ENCODE results near the gene GNPDA2. TPM values are rescaled to one million over a fixed set of nuclear protein-coding genes. Genes with fewer than 3 reads are reported as not detected.

Gene GNPDA2
- total and polyA plus RNA-seq, 7 experiments from 2014 or later: 6.8 to 21.1 (median 14.7) TPM

GRCh38 chr4:44678094-44679041 is 48.0 kb downstream of the GNPDA2 start, which contains the start of gene GUF1:
Gene GUF1 (plus strand): TSS chr4:44678420. CDS start chr4:44678623, 203 bp downstream.
- Mint-ChIP-seq H3K4me1 (peaks cover 9 to 56% (median 42%) of the 10 kb centered on the region in 7 donors), H3K36me3 (peaks cover 0 to 8% (median 3%) of the 10 kb centered on the region in 5 donors), H3K9me3 (no peaks in the 10 kb centered on the region), H3K4me3 (peak within 1 kb of the TSS; percentile 84 to 99 (median 98)), H3K27me3 (peaks cover 0 to 2% (median 0%) of the 10 kb centered on the region in 5 donors), H3K27ac (peak within 1 kb of the TSS; percentile 98 to 100 (median 99))
- ATAC-seq (peak; percentile 96), DNase-seq (peak; percentile 81 to 93 (median 91))
- Histone ChIP-seq H3K4me1 (ENCODE audit: control insufficient read depth in 2 of 2, insufficient read depth in 2 of 2, low read length in 2 of 2) (peaks cover 8 to 15% of the 10 kb centered on the region in 2 donors), H3K9me3 (ENCODE audit: control insufficient read depth in 2 of 3, low read length in 3 of 3) (no peaks in the 10 kb centered on the region), H3K4me3 (ENCODE audit: low read length) (peak within 1 kb of the TSS; percentile 94), H3K27me3 (ENCODE audit: control insufficient read depth in 2 of 2, insufficient read depth in 2 of 2, low read length in 2 of 2) (no peaks in the 10 kb centered on the region), H3K27ac (ENCODE audit: low read depth, low read length) (peak within 1 kb of the TSS; percentile 98), H3K36me3 (ENCODE audit: control insufficient read depth in 2 of 3, insufficient read depth in 3 of 3, low read length in 3 of 3) (peaks cover 0 to 11% (median 7%) of the 10 kb centered on the region in 3 experiments)
- intact Hi-C loops (cut with micrococcal nuclease): loop anchor here (1.0 to 2.0 kb wide), 3 partner anchors 18 to 49 kb away; partner anchors contain the start of gene GNPDA2 (in 2 of the 2)
- ChIA-PET CTCF (no interaction called here), POLR2A (interaction anchor here (0.8 to 3.7 kb wide), 11 partner anchors 9 to 53 kb away, joined by 3 to 41 read pairs (median 5); partner anchors contain the start of gene GNPDA2)

- CTCF ChIA-PET: no interaction called here
- Histone ChIP-seq H3K4me1 (ENCODE audit: control insufficient read depth in 2 of 2, insufficient read depth in 2 of 2, low read length in 2 of 2) (peaks cover 8 to 15% of the 10 kb centered on the region in 2 donors), H3K4me3 (ENCODE audit: low read length) (no peak overlapping the region), H3K27ac (ENCODE audit: low read depth, low read length) (no peak overlapping the region), H3K9me3 (ENCODE audit: control insufficient read depth in 2 of 3, low read length in 3 of 3) (no peaks in the 10 kb centered on the region), H3K27me3 (ENCODE audit: control insufficient read depth in 2 of 2, insufficient read depth in 2 of 2, low read length in 2 of 2) (no peaks in the 10 kb centered on the region), H3K36me3 (ENCODE audit: control insufficient read depth in 2 of 3, insufficient read depth in 3 of 3, low read length in 3 of 3) (peaks cover 0 to 4% (median 0%) of the 10 kb centered on the region in 3 experiments)
- Mint-ChIP-seq H3K27me3 (peaks cover 0 to 9% (median under 1%) of the 10 kb centered on the region in 5 donors), H3K36me3 (no peaks in the 10 kb centered on the region), H3K27ac (no peak overlapping the region), H3K9me3 (no peaks in the 10 kb centered on the region), H3K4me1 (peaks cover 5 to 33% (median 22%) of the 10 kb centered on the region in 7 donors), H3K4me3 (no peak overlapping the region)
- POLR2A ChIA-PET: interaction anchor here (0.6 kb wide), 1 partner anchor 1858 kb away, joined by 3 read pairs; no protein-coding TSS in a partner anchor
- intact Hi-C loops (cut with micrococcal nuclease): no loop called here
- no peak for ATAC-seq
- DNase-seq: no peak
Measured at GRCh38 chr4:44675366-44675765, 51.0 kb downstream of the GNPDA2 start.

GRCh38 chr4:44674471-44674870 is 51.9 kb downstream of the GNPDA2 start:
- H3K4me3 Mint-ChIP-seq: no peak overlapping the region
- Histone ChIP-seq H3K4me3 (ENCODE audit: low read length) (no peak overlapping the region), H3K27ac (ENCODE audit: low read depth, low read length) (no peak overlapping the region), H3K9me3 (ENCODE audit: control insufficient read depth in 2 of 3, low read length in 3 of 3) (no peaks in the 10 kb centered on the region), H3K27me3 (ENCODE audit: control insufficient read depth in 2 of 2, insufficient read depth in 2 of 2, low read length in 2 of 2) (no peaks in the 10 kb centered on the region), H3K4me1 (ENCODE audit: control insufficient read depth in 2 of 2, insufficient read depth in 2 of 2, low read length in 2 of 2) (peaks cover 8 to 9% of the 10 kb centered on the region in 2 donors), H3K36me3 (ENCODE audit: control insufficient read depth in 2 of 3, insufficient read depth in 3 of 3, low read length in 3 of 3) (peaks cover 0 to 4% (median 0%) of the 10 kb centered on the region in 3 experiments)
- H3K4me1 Mint-ChIP-seq: peaks cover 5 to 24% (median 15%) of the 10 kb centered on the region in 7 donors
- H3K9me3 Mint-ChIP-seq: no peaks in the 10 kb centered on the region
- H3K27me3 Mint-ChIP-seq: peaks cover 0 to 16% (median 5%) of the 10 kb centered on the region in 5 donors
- no peaks in the 10 kb centered on the region for H3K36me3 Mint-ChIP-seq
- ChIA-PET CTCF (no interaction called here), POLR2A (interaction anchor here (0.6 kb wide), 1 partner anchor 1857 kb away, joined by 3 read pairs; no protein-coding TSS in a partner anchor)
- intact Hi-C loops (cut with micrococcal nuclease): no loop called here
- ATAC-seq (no peak), DNase-seq (no peak)
- no peak overlapping the region for H3K27ac Mint-ChIP-seq

GRCh38 chr4:44671636-44672035 is 54.7 kb downstream of the GNPDA2 start:
- DNase-seq (no peak), ATAC-seq (no peak)
- intact Hi-C loops (cut with micrococcal nuclease): no loop called here
- Mint-ChIP-seq H3K27me3 (peaks cover 8 to 28% (median 10%) of the 10 kb centered on the region in 5 donors), H3K4me3 (no peak overlapping the region), H3K36me3 (no peaks in the 10 kb centered on the region), H3K9me3 (no peaks in the 10 kb centered on the region), H3K4me1 (peaks cover 0 to 3% (median 0%) of the 10 kb centered on the region in 7 donors), H3K27ac (no peak overlapping the region)
- no peaks in the 10 kb centered on the region for H3K4me1 ChIP-seq (ENCODE audit: control insufficient read depth in 2 of 2, insufficient read depth in 2 of 2, low read length in 2 of 2)
- ChIA-PET POLR2A (no interaction called here), CTCF (no interaction called here)
- no peaks in the 10 kb centered on the region for H3K36me3 ChIP-seq (ENCODE audit: control insufficient read depth in 2 of 3, insufficient read depth in 3 of 3, low read length in 3 of 3)
- no peak overlapping the region for H3K27ac ChIP-seq (ENCODE audit: low read depth, low read length)
- no peaks in the 10 kb centered on the region for H3K9me3 ChIP-seq (ENCODE audit: control insufficient read depth in 2 of 3, low read length in 3 of 3)
- H3K27me3 ChIP-seq (ENCODE audit: control insufficient read depth in 2 of 2, insufficient read depth in 2 of 2, low read length in 2 of 2): no peaks in the 10 kb centered on the region
- H3K4me3 ChIP-seq (ENCODE audit: low read length): no peak overlapping the region

GRCh38 chr4:44670506-44671199 is 55.7 kb downstream of the GNPDA2 start:
- DNase-seq: no peak
- no peak overlapping the region for H3K27ac ChIP-seq (ENCODE audit: low read depth, low read length)
- no peaks in the 10 kb centered on the region for H3K9me3 ChIP-seq (ENCODE audit: control insufficient read depth in 2 of 3, low read length in 3 of 3)
- H3K4me1 ChIP-seq (ENCODE audit: control insufficient read depth in 2 of 2, insufficient read depth in 2 of 2, low read length in 2 of 2): no peaks in the 10 kb centered on the region
- Mint-ChIP-seq H3K36me3 (no peaks in the 10 kb centered on the region), H3K4me3 (no peak overlapping the region), H3K4me1 (no peaks in the 10 kb centered on the region), H3K27ac (no peak overlapping the region), H3K27me3 (peaks cover 6 to 28% (median 10%) of the 10 kb centered on the region in 5 donors), H3K9me3 (no peaks in the 10 kb centered on the region)
- no peak for ATAC-seq
- POLR2A ChIA-PET: no interaction called here
- CTCF ChIA-PET: no interaction called here
- intact Hi-C loops (cut with micrococcal nuclease): no loop called here
- no peaks in the 10 kb centered on the region for H3K36me3 ChIP-seq (ENCODE audit: control insufficient read depth in 2 of 3, insufficient read depth in 3 of 3, low read length in 3 of 3)
- H3K4me3 ChIP-seq (ENCODE audit: low read length): no peak overlapping the region
- no peaks in the 10 kb centered on the region for H3K27me3 ChIP-seq (ENCODE audit: control insufficient read depth in 2 of 2, insufficient read depth in 2 of 2, low read length in 2 of 2)

- H3K4me3 Mint-ChIP-seq: no peak overlapping the region
- no peaks in the 10 kb centered on the region for H3K9me3 ChIP-seq (ENCODE audit: control insufficient read depth in 2 of 3, low read length in 3 of 3)
- no peaks in the 10 kb centered on the region for H3K27me3 ChIP-seq (ENCODE audit: control insufficient read depth in 2 of 2, insufficient read depth in 2 of 2, low read length in 2 of 2)
- no peaks in the 10 kb centered on the region for H3K36me3 ChIP-seq (ENCODE audit: control insufficient read depth in 2 of 3, insufficient read depth in 3 of 3, low read length in 3 of 3)
- no peaks in the 10 kb centered on the region for H3K36me3 Mint-ChIP-seq
- ChIA-PET CTCF (no interaction called here), POLR2A (interaction anchor here (0.9 to 1.2 kb wide), 2 partner anchors 10 to 11 kb away, joined by 3 to 5 read pairs; partner anchors contain the start of gene GUF1)
- peaks cover 6 to 28% (median 10%) of the 10 kb centered on the region in 5 donors for H3K27me3 Mint-ChIP-seq
- intact Hi-C loops (cut with micrococcal nuclease): no loop called here
- no peaks in the 10 kb centered on the region for H3K4me1 ChIP-seq (ENCODE audit: control insufficient read depth in 2 of 2, insufficient read depth in 2 of 2, low read length in 2 of 2)
- H3K9me3 Mint-ChIP-seq: no peaks in the 10 kb centered on the region
- H3K4me1 Mint-ChIP-seq: no peaks in the 10 kb centered on the region
- H3K27ac Mint-ChIP-seq: no peak overlapping the region
- no peak overlapping the region for H3K27ac ChIP-seq (ENCODE audit: low read depth, low read length)
- DNase-seq (no peak), ATAC-seq (no peak)
- H3K4me3 ChIP-seq (ENCODE audit: low read length): no peak overlapping the region
Measured at GRCh38 chr4:44668526-44668925, 57.8 kb downstream of the GNPDA2 start.

Data from naive thymus-derived CD4-positive, alpha-beta T cell (primary cell).